ENCODE results near the gene CADPS2. TPM values are rescaled to one million over a fixed set of nuclear protein-coding genes. Genes with fewer than 3 reads are reported as not detected.

CADPS2 gene
- polyA plus RNA-seq, 3 donors = not detected

GRCh38 chr7:122629412-122629953, 256.8 kb downstream of the CADPS2 start:
- H2AFZ ChIP-seq (ENCODE audit: insufficient read depth, low read depth, low read length, poor library complexity, severe bottlenecking) = no peak overlapping the region
- no peaks in the 10 kb centered on the region for H3K36me3 Mint-ChIP-seq
- TF ChIP-seq, protein P1, sequence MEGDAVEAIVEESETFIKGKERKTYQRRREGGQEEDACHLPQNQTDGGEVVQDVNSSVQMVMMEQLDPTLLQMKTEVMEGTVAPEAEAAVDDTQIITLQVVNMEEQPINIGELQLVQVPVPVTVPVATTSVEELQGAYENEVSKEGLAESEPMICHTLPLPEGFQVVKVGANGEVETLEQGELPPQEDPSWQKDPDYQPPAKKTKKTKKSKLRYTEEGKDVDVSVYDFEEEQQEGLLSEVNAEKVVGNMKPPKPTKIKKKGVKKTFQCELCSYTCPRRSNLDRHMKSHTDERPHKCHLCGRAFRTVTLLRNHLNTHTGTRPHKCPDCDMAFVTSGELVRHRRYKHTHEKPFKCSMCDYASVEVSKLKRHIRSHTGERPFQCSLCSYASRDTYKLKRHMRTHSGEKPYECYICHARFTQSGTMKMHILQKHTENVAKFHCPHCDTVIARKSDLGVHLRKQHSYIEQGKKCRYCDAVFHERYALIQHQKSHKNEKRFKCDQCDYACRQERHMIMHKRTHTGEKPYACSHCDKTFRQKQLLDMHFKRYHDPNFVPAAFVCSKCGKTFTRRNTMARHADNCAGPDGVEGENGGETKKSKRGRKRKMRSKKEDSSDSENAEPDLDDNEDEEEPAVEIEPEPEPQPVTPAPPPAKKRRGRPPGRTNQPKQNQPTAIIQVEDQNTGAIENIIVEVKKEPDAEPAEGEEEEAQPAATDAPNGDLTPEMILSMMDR (IDR thresholded peaks at IDR 0.05) = no peak
- H3K27ac Mint-ChIP-seq = no peak overlapping the region
- peaks cover 0 to 7% of the 10 kb centered on the region in 2 donors for H3K9me3 ChIP-seq (replicated peaks in 1 of 2; ENCODE audit: control insufficient read depth in 1 of 2, insufficient read depth in 1 of 2, low read length in 2 of 2)
- no peaks in the 10 kb centered on the region for H3K27me3 Mint-ChIP-seq (ENCODE audit: low read depth in 3 of 3)
- H3K27ac ChIP-seq (ENCODE audit: low read depth in 1 of 2, low read length in 2 of 2) = no peak overlapping the region
- no peak for DNase-seq
- H4K20me1 ChIP-seq (ENCODE audit: insufficient read depth, low read length) = no peaks in the 10 kb centered on the region
- no peaks in the 10 kb centered on the region for H3K4me1 Mint-ChIP-seq
- H3K4me3 ChIP-seq (replicated peaks in 1 of 3; ENCODE audit: low read depth in 2 of 3, low read length in 3 of 3) = no peak overlapping the region
- no peak overlapping the region for H3K9ac ChIP-seq (ENCODE audit: insufficient read depth, low read length, poor library complexity, severe bottlenecking)
- H3K4me2 ChIP-seq (replicated peaks; ENCODE audit: extremely low read depth, low read length, poor library complexity, severe bottlenecking) = no peak overlapping the region
- no peaks in the 10 kb centered on the region for H3K27me3 ChIP-seq (ENCODE audit: control insufficient read depth in 2 of 2, insufficient read depth in 2 of 2, low read length in 2 of 2)
- H3K4me1 ChIP-seq (ENCODE audit: control insufficient read depth in 1 of 2, insufficient read depth in 2 of 2, low read length in 2 of 2) = no peaks in the 10 kb centered on the region
- H3K79me2 ChIP-seq (ENCODE audit: insufficient read depth, low read length) = no peaks in the 10 kb centered on the region
- intact Hi-C loops (cut with micrococcal nuclease) = no loop called here
- no peak overlapping the region for H3K4me3 Mint-ChIP-seq
- H3K9me3 Mint-ChIP-seq = peaks cover 0 to 4% (median 2%) of the 10 kb centered on the region in 7 donors
- no peaks in the 10 kb centered on the region for H3K36me3 ChIP-seq (replicated peaks in 1 of 2; ENCODE audit: control insufficient read depth in 1 of 2, insufficient read depth in 2 of 2, low read length in 2 of 2)

- H3K4me1 Mint-ChIP-seq = no peaks in the 10 kb centered on the region
- DNase-seq = no peak
- H3K4me3 Mint-ChIP-seq = no peak overlapping the region
- H3K36me3 Mint-ChIP-seq = no peaks in the 10 kb centered on the region
- H2AFZ ChIP-seq (ENCODE audit: insufficient read depth, low read depth, low read length, poor library complexity, severe bottlenecking) = no peak overlapping the region
- no peak overlapping the region for H3K4me3 ChIP-seq (replicated peaks in 1 of 3; ENCODE audit: low read depth in 2 of 3, low read length in 3 of 3)
- H3K27ac ChIP-seq (ENCODE audit: low read depth in 1 of 2, low read length in 2 of 2) = no peak overlapping the region
- H3K36me3 ChIP-seq (replicated peaks in 1 of 2; ENCODE audit: control insufficient read depth in 1 of 2, insufficient read depth in 2 of 2, low read length in 2 of 2) = no peaks in the 10 kb centered on the region
- peaks cover 0 to 6% (median 2%) of the 10 kb centered on the region in 7 donors for H3K9me3 Mint-ChIP-seq
- peaks cover 0 to 7% of the 10 kb centered on the region in 2 donors for H3K9me3 ChIP-seq (replicated peaks in 1 of 2; ENCODE audit: control insufficient read depth in 1 of 2, insufficient read depth in 1 of 2, low read length in 2 of 2)
- TF ChIP-seq, protein P1 (IDR thresholded peaks at IDR 0.05) = no peak
- no CpG with 5 or more reads among the region's 5 CpGs for WGBS (ENCODE audit: insufficient coverage)
- H3K27me3 ChIP-seq (ENCODE audit: control insufficient read depth in 2 of 2, insufficient read depth in 2 of 2, low read length in 2 of 2) = no peaks in the 10 kb centered on the region
- no peak overlapping the region for H3K4me2 ChIP-seq (replicated peaks; ENCODE audit: extremely low read depth, low read length, poor library complexity, severe bottlenecking)
- no peak overlapping the region for H3K27ac Mint-ChIP-seq
- H3K79me2 ChIP-seq (ENCODE audit: insufficient read depth, low read length) = no peaks in the 10 kb centered on the region
- H3K27me3 Mint-ChIP-seq (ENCODE audit: low read depth in 3 of 3) = no peaks in the 10 kb centered on the region
- no peak overlapping the region for H3K9ac ChIP-seq (ENCODE audit: insufficient read depth, low read length, poor library complexity, severe bottlenecking)
- intact Hi-C loops (cut with micrococcal nuclease) = no loop called here
- no peaks in the 10 kb centered on the region for H3K4me1 ChIP-seq (ENCODE audit: control insufficient read depth in 1 of 2, insufficient read depth in 2 of 2, low read length in 2 of 2)
- H4K20me1 ChIP-seq (ENCODE audit: insufficient read depth, low read length) = no peaks in the 10 kb centered on the region
These were observed 257.4 kb downstream of the CADPS2 start for GRCh38 chr7:122628651-122629411.

All from CD14-positive monocyte (primary cell).